ENCODE data around the gene CRIM1. TPM values are rescaled to one million over a fixed set of nuclear protein-coding genes. Genes with fewer than 3 reads are reported as not detected.

The CRIM1 gene
- total RNA-seq, 1 experiment from 2014 or later, result 96.4 TPM

DNA sequence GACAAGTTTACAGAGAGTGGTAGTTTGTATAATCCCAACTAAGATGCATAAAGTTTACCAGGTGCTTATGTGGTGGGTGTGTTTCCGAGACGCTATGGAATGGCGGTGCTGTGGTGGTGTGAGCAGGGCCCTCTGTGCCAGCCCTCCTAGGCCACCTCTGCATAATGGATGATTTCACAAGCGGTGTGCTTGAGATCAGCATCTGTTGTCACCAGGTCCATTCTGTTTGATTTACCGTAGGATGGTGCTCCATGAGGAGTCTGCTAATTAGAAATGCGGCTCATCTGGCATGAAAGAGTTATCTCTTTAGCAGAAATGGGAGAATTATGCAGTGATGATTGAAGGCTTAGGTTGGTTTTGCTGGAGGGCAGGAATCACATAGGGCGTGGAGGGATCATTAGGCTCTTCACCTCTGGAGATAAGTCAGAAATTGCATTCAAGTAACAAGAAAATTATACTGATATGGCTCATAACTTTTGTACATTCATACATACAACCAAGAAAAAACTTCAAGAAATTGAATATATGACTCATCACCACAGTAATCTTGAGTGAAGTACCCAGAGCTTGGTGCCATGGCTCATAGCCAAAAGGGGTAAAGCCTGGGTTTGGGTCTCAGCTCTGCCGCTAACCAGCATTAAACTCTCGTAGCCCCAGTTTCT is 41.4 kb downstream of the CRIM1 start:
- DNase-seq (ENCODE audit: low read depth), result no peak

DNA sequence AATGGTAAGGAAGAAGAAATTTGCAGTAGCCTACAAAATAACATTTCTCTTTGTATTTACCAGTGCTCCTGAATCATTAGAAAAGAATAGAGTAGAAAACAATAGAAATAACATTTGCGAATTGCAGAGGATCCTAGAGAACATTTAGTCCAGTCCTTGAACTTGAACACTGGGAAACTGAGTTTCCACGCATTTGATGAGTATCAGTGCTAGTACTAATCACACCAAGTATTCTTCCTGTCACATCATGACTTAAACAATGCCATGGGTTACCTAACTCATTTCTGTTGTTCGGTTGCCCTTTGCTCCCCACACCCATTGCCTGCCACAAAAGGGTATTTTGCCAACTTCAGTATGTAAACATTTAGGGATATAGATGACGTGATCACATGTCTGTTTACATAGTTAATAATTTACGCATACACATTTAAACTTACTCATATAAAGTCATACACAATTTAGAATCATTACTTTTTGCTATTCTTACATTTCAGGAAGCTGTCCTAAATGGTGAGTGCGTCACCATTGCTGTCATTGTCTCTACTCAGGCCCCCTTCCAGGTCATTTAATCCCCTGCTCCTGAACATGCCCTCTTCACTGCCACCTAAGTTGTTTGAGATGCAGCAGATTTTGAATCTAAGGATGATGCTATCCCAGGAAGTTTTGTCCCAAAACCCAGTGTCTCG is 42.3 kb downstream of the CRIM1 start:
- no peak for DNase-seq (ENCODE audit: low read depth)

DNA sequence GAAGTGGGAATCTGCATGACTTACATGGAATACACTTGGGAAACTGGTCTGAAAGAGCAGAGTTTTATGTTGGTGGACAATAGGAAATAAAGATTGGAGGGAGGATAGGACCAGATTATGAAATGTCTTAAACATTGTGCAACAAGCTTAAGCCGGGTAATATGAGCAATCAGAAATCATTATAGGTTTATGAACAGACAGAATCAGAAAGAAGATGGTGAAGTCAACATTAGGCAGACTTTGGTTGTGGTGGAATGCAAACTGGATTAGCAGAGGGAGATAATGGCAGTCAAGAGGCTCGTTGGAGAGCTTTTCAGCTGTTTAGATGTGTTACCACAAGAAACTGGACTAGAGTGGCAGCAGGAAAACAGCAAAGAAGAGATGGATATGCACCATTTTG is 43.5 kb downstream of the CRIM1 start:
- DNase-seq (ENCODE audit: low read depth), result peak; percentile 41

DNA sequence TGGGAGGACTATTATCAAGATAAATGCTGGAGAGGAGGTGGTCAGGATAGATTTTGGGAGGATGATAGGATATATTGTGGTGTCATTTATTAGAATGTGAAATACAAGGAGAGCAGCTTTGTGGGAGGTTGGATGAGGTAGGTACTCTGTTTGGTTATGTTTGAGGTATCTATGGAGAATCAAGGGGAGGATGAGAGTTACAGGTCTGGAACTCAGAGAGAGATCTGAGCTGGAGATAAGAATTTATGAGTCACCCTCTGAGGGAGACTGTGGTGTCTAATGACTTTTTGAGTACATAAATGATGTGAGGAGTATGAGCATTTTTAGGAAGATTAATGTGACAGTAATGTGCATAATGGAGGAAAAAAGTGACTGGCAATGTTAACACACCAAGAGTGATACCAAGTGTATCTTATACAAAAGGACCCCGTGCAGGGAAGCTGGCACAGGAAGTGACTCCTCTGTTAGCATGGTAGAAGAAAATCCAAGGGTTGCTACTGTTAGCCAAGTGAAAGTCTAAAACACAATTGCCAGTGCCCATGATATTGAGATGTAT is 48.2 kb downstream of the CRIM1 start:
- peak; percentile 77 for DNase-seq (ENCODE audit: low read depth)

DNA sequence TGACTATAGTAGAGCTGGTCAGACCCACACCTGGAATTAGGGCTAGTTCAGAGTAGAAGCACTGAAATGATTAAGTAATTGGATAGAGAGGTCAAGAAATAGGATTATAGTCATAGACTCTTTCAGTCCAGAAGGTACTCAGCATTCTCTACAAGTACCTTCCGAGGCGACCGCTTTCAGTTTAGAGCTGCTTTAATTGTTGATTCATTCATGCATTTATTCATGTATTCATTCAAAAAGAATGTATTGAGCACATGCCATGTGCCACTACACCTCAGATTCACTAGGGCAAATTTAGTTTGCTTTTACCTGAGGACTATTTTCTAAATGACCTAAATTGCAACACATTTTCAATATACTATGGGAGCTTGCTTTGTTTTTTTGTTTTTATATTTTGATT is 48.7 kb downstream of the CRIM1 start:
- DNase-seq (ENCODE audit: low read depth), result no peak

DNA sequence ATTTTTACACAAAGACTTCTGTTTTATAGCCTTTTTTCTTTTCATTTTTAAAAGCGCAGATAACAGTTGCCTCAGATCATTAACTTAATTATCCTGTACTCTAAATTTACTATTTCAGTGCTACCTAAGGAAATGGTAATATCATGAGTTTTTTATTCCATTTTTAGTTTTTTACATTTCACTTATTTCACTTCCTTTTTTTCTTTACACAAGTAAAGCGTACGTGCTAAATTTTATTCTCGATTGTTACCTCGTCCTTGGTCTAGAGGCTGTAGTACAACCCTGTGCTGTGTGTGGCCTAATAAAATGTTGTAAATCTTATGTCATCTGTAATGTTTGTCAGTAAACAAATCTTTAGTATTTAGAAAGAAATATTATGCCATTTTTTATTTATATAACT is 49.2 kb downstream of the CRIM1 start:
- no peak for DNase-seq (ENCODE audit: low read depth)

DNA sequence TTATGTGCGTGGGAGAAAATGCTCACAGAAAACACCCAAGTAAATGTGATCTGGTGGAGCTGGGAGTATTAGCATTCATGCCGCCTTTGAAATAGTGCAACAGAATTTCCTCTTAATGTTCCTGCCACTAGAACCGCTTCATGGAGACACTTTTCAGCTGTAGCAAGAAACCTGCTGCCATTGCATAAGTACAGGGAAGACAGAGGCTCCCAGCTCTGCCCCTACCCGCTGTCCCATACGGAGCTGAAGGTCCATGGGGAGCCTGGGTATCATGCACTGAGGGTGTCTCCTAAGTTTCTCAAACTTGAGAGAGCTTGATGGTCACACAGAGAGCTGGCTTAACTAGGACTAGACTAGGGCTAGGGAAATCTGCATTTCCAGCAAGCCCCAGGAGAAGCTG is 49.6 kb downstream of the CRIM1 start:
- DNase-seq (ENCODE audit: low read depth), result no peak

DNA sequence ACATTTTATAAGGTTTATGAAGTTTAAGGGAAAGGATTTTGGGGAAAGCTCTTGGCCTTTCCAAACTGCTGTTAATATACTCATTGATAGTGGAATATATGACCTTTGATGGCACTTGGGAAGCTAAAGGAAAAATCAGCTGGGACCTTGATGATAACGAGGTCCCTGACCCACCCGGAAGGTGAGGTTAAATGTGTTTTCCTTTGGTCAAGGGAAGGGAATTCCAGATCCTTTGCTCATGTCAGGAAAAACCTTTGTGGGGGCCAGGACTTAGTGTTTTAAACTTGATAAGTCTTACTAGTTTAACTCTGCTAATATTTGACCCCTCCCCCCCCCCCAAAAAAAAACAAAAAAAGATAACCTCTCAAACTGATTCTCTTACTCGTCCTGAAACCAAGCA is 50.7 kb downstream of the CRIM1 start:
- no peak for DNase-seq (ENCODE audit: low read depth)

DNA sequence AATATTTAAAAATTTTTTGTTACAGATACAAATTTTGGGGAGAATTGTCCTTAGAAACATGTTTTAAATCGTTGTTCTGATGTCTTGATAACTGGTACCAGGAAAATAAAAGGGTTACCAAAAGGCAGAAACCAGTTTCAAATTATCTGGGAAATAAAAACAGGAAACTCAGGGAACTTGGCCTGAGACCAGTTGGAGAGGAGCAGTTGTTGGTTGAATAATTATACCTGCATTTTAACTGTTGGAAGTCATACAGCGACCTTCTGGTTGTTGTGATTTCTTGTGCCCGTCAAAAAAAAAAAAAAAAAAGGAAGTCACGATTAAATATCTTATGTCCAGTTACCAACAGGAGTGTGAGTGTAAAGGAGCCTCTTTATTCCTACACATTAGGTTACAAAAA is 51.8 kb downstream of the CRIM1 start:
- no peak for DNase-seq (ENCODE audit: low read depth)

DNA sequence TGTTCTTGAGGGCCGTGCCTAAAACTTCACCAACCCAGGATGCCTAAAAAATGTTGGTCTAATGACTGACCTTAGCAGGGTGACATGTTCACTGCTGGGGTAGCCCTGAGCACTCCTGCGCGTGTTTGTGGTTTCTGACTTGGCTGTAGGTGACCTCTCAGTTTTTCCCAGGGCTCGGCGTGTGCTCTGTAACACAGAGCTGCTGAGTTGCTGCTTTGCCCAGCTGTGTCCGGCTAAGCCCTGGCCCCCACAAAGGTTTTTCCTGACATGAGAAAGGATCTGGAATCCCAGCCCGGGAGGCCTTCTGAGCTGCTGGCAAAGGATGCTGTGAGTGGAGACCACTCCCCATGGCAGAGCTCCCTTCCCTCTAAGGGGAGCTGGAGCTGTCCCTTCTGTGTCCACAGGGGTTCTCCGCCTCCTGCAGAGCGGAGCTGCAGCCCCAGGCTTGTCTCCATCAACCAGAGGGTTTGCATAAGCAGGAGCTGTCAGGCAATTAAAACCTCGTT is 52.7 kb downstream of the CRIM1 start:
- peak; percentile 56 for DNase-seq (ENCODE audit: low read depth)

DNA sequence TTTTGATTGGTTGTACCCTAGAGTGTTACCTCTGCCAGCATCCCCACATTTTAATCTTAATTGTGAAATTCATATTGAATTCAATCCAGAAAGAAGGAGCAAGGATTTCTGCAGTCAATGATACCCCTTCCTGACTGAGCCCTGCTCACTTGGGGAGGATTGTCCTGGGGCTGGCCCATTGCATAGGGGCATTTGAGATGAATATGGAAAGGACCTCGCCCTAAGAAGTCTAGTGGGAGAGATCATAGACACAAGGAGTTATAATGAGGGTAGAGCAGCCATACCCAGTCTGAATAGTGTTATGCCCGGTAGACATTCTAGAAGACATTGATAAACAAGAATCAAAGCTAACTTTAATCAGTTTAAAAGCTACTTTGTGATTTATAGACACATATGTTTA is 53.8 kb downstream of the CRIM1 start:
- no peak for DNase-seq (ENCODE audit: low read depth)

DNA sequence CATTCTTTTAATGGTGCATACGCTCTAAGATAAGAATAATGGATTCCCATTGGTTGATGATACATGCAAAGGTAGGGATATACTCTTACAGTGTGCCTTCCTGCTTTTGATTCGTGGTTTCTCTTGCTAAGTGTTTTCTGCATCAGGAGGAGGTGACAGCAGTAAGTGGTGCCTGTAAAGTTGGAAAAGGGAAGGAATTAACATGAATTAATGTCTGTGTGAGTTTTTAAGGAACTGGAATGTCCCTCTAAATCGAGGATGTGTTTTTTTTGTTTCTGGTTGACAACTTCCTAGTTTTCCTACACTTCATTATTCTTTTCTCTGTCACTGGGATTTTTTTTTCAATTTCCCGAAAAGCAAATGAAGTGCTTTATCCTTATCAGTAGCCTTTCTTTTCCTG is 54.4 kb downstream of the CRIM1 start:
- no peak for DNase-seq (ENCODE audit: low read depth)

DNA sequence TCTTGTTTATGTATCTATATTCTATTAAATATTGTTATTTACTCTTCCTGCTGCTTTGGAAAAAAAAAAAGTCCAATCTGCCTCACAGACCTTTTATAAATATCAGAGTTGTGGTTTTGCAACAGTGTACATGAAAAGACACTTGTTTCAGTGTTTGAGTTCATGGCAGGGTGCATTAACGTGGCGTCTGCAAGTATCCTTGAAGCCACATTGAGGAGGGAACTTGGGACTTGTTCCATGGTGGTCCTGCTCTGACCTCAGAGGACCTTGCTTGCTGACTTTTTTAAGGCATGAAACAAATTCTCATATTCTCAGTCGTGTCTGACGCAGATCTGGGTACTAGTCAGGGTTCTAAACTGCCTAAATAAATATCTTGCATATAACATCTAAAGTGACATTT is 55.1 kb downstream of the CRIM1 start:
- DNase-seq (ENCODE audit: low read depth), result no peak

DNA sequence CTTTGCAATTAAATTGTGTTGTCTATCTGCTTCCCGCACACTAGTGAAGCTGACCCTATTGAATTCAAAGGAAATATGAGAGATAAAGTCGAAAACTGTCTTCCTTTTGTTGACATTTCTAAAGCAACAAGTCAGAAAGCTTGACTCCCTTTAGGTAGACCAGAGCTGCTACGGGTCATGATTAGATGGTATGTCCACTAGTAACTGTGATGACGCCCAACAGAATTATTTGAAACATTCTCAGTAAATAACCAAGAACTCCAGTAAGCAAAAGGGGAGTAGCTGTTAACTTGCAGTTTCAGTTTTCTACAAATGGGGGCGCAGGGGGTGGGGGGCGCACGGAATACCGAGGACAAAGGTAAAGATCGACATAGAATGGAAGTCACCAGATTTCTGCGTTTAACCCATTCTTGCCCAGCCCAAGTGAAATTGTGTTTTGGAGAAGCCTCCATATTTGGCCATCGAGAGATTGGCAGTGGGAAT is 56.4 kb downstream of the CRIM1 start:
- DNase-seq (ENCODE audit: low read depth), result no peak

DNA sequence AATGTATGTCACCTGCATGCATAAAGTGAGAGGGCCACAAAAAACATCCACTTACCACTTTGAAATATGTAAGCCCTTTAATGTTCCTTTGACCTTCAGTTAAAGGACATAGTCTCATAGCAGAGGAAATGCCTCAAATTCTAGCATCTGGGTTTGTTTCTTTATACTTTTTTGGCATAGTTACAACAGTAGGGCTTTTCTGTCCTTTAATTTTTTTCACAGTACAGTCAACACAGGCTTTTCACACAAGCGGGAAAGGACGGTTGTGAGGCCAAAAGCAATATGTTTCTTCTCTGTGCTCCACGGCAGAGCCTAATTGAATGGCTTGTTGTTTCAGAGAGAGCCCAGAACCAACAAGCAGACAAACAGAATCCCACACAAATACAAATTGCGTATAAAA is 57.6 kb downstream of the CRIM1 start:
- peak; percentile 35 for DNase-seq (ENCODE audit: low read depth)

DNA sequence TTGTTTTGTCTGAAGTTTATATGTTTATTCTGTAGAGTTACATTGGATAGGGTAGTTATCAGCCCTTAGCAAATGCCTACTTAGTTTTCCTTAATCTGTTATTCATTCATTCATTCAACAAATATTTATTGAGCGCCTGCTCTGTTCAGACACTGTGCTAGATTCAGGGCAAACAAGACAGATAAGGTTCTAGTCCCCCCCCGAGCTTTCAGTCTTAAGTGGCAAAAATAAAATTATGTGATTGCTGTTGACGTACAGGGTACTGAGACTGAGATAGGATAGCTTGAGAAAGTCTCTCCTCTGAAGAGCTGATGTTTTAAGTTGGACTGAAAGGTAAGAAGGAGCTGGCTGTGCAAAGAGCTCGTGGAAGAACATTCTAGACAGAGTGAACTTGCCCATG is 58.7 kb downstream of the CRIM1 start:
- no peak for DNase-seq (ENCODE audit: low read depth)

DNA sequence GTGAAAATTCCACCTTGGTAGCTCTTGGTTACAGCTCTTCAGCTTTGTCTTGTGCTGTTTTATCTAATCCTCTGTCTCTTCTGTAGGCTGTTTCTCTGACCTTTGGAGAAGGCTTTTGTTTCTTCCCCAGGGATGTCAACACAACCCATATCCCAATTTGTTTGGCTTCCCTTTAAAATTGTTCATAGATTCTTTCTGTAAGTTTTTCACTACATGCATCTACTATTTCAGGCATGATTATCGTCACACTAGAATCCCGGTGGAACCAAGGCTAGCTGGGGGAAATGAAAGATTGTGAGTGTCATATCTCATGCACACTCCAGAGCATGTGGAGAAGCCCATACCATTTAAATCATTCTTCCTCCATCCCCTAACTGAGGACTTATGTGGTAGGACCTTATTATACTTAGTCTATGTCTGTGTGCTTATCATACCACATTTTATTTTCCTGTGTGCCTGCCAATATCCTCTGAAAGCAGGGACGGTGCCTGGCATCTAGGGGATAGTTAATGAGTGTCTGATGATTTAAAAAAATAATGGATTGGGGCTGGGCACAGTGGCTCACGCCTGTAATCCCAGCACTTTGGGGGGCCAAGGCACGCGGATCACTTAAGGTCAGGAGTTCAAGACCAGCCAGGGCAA is 59.9 kb downstream of the CRIM1 start:
- DNase-seq (ENCODE audit: low read depth), result no peak

DNA sequence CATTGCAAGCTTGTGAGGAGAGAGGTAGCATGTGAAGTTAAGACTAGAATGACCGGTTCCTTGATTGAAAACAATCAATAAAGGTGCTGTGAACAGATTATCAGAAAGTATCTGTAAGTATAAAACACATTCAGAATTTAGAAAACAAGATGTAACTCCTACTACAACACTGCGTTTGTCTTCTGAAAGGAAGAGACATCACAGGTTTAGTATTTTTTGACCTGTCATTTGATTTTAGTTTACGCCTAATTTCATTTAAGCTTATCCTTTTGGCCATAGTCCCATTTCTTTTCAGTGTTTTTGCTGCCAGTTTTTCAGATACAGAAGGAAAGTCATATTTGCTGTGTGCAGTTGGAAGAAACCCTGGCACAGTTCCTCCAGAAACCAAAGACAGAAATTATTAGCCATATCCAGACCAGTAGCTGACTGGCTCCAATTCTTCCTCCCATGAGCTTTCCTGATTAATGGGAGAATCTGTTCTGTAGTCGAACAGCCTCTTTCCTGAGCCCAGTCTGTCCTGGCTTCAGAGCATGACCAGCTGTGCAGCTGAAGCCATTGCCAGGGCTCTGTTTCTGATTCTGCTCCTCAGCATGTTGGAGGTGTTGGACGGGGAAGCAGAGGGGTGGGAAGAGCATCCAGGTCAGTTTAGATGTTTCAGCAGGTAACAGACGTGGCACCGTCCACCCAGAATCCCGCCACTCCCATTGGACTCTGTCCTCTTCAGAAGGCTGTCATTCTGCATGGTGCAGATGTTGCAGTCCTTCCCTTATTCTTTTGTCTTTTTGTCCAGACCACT is 61.0 kb downstream of the CRIM1 start:
- DNase-seq (ENCODE audit: low read depth), result no peak

DNA sequence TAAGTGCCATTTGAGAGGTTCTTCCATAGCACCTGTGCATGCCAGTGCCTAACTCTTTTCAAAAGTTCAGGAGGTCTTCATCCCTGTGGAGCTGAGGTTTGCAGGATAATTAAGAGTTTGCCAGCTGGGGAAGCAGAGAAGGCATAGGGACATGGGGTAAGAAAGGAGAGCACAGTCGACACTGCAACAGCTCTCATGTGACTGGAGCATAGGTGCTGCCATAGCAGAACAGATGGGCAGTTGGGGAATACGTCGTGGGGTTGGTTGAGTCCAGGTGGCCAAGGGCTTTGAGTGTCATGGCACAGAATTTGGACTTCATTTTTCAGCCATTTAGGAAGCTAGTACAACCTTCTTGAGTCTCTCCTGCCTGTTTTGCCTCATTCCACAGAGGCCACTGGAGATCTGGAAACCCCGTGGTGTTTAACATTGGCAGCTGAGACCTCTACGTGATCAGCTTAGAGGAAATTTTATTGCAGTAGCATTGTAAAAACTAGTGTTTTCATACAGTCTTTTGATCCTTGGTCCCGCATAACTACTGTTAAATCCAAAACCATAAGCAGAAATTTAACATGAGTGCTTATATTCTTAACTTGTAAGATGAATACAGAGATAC is 65.1 kb downstream of the CRIM1 start:
- no peak for DNase-seq (ENCODE audit: low read depth)

DNA sequence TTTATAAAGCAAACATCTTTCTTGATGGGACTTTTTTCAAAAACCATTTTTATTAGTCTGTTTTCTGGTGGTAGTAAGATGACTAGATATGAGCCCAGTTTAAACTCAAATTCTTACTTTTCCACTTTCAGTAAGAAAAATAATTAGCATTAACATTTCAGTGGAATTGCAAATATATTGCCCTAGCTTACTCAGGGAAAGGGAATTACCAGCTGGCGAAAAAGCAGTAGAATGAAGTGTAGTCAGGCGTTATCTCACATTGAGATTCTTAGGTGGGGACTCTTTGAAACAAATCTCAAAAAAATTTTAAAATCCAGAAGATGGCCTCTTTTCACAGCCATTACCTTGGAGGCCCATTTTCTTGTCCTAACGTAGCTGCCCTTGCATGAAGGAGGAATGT is 65.8 kb downstream of the CRIM1 start:
- DNase-seq (ENCODE audit: low read depth), result no peak

DNA sequence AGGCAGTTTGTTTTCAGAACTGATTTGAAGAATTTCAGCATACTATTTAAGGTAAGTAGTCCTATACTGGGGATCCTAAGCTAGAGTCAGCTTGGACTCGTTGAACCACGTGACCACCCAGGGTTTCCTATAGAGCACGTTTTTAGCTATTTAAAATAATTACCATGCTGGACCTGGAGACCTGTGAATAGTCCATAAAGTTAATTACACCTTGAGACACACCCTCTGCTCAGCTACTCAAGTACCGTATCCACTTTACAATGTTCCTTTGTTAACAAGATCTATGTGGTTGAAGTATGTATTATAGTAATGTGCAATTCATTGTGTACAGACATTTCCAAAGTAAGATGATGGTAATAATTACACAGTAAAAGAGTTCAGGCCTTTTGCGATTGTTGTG is 67.6 kb downstream of the CRIM1 start:
- DNase-seq (ENCODE audit: low read depth), result no peak
